ENCODE data around the gene TMEM201. TPM values are rescaled to one million over a fixed set of nuclear protein-coding genes. Genes with fewer than 3 reads are reported as not detected.

TMEM201 gene
- total RNA-seq, 1 experiment from 2014 or later: 49.0 TPM

DNA sequence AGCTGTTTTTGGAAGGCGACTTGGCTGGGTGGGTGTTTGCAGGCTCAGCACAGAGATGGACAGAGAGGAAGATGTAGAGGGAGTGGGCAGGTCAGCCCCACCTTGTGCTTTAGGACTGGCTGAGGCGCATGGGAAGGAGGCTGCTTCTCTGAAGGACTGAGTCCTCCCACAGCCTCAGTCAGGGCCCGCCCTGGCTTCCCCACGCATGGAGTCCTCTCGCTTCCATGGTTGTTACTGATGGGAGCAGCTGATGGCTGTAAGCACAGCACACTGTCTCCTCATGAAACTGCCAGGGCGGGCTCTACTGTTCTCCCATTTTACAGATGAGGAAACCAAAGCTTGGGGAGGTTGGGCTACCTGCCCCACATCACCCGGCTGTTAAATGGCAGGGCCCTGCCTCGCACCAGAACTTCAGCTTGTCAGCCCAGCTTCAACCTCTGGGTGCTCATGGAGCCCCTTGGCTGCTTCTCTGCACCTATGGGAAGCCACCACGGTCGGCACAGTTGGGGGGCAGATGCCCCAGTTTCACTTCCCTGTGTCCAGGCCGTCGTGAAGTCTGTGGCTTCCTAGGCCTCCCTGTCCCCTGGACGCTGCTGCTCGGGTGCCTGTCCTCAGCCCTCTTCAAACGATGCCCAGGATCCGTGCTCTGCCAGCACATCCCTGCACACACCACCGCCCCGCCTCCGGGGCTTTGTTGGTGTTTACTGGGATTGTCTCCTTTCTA lies 2.4 kb downstream of the TMEM201 start:
- no peak for DNase-seq (ENCODE audit: low spot score)
- intact Hi-C loops (cut with micrococcal nuclease; ENCODE audit: unreplicated experiment): no loop called here
- ChIA-PET CTCF (no interaction called here), POLR2A (ENCODE audit: low non-redundant PET) (no interaction called here)
- Histone ChIP-seq H3K27me3 (replicated peaks; ENCODE audit: insufficient read depth, low read depth, low read length, poor library complexity) (no peaks in the 10 kb centered on the region), H3K27ac (ENCODE audit: low read depth, low read length, poor library complexity, severe bottlenecking) (peak overlapping the region; percentile 72), H3K4me1 (ENCODE audit: insufficient read depth, low read length, poor library complexity, severe bottlenecking) (peaks cover 51% of the 10 kb centered on the region), H3K4me3 (ENCODE audit: low read depth, low read length, poor library complexity, severe bottlenecking) (peak overlapping the region; percentile 91), H3K9me3 (ENCODE audit: low read depth, low read length, poor library complexity, severe bottlenecking) (no peaks in the 10 kb centered on the region), H3K36me3 (ENCODE audit: insufficient read depth, low read length, poor library complexity, severe bottlenecking) (no peaks in the 10 kb centered on the region)
- no peak for TF ChIP-seq EZH2 (IDR thresholded peaks at IDR 0.05; ENCODE audit: borderline replicate concordance, low read depth, low read length, poor library complexity, severe bottlenecking)
- TF ChIP-seq, protein P1, sequence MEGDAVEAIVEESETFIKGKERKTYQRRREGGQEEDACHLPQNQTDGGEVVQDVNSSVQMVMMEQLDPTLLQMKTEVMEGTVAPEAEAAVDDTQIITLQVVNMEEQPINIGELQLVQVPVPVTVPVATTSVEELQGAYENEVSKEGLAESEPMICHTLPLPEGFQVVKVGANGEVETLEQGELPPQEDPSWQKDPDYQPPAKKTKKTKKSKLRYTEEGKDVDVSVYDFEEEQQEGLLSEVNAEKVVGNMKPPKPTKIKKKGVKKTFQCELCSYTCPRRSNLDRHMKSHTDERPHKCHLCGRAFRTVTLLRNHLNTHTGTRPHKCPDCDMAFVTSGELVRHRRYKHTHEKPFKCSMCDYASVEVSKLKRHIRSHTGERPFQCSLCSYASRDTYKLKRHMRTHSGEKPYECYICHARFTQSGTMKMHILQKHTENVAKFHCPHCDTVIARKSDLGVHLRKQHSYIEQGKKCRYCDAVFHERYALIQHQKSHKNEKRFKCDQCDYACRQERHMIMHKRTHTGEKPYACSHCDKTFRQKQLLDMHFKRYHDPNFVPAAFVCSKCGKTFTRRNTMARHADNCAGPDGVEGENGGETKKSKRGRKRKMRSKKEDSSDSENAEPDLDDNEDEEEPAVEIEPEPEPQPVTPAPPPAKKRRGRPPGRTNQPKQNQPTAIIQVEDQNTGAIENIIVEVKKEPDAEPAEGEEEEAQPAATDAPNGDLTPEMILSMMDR (conservative IDR thresholded peaks at IDR 0.05; ENCODE audit: low read depth, low read length): no peak
- no TSS peak for BruUV-seq (replicated peaks)

DNA sequence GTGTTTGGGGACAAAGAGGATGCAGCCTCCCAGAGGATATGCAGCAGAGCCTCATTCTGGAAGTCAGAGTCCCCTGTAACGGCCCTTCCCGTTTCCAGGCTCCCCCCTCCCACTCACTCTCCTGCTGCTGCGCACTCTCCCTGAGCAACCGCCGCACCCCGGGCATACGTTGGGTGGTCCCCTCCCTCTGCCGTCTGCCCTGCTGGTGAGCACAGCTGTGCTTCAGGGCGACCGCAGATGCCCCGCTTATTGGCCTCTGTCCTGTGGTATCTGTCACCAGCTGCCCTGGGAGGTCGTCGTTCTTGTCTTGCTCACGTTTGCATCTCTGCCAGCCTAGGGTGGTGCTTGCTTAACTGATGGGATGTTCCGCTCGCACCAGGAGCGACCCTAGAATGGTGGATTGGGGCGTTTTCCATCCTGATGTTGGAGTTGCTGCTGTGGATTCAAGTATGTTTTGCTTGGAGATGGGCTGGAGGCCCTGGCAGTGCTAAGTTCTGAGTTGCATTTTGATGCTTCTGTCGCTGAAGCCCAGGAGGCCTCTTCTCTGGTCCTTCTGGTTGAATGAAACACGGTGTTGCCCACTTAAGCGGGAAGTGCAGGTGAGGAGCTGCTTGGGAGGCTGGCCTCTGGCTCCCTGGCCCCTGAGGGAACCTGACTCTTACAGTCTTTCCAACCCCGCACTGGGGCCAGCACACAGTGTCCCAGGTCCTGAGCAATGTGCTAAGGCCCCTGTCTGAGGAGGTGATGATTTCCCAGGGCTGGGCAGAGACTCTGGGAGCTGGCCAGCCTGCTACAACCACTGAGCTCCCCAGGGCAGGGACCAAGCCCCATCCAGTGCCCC lies 3.2 kb downstream of the TMEM201 start:
- intact Hi-C loops (cut with micrococcal nuclease; ENCODE audit: unreplicated experiment): no loop called here
- BruUV-seq (replicated peaks): no TSS peak
- Histone ChIP-seq H3K9me3 (ENCODE audit: low read depth, low read length, poor library complexity, severe bottlenecking) (no peaks in the 10 kb centered on the region), H3K4me3 (ENCODE audit: low read depth, low read length, poor library complexity, severe bottlenecking) (no peak overlapping the region), H3K27me3 (replicated peaks; ENCODE audit: insufficient read depth, low read depth, low read length, poor library complexity) (no peaks in the 10 kb centered on the region), H3K36me3 (ENCODE audit: insufficient read depth, low read length, poor library complexity, severe bottlenecking) (peaks cover 2% of the 10 kb centered on the region), H3K4me1 (ENCODE audit: insufficient read depth, low read length, poor library complexity, severe bottlenecking) (peaks cover 53% of the 10 kb centered on the region), H3K27ac (ENCODE audit: low read depth, low read length, poor library complexity, severe bottlenecking) (peak overlapping the region; percentile 72)
- no peak for TF ChIP-seq EZH2 (IDR thresholded peaks at IDR 0.05; ENCODE audit: borderline replicate concordance, low read depth, low read length, poor library complexity, severe bottlenecking)
- TF ChIP-seq, protein P1 (conservative IDR thresholded peaks at IDR 0.05; ENCODE audit: low read depth, low read length): no peak
- CTCF ChIA-PET: no interaction called here
- no peak for DNase-seq (ENCODE audit: low spot score)
- POLR2A ChIA-PET (ENCODE audit: low non-redundant PET): interaction anchor here (0.6 kb wide), 1 partner anchor 355 kb away, joined by 6 read pairs; no protein-coding TSS in a partner anchor

DNA sequence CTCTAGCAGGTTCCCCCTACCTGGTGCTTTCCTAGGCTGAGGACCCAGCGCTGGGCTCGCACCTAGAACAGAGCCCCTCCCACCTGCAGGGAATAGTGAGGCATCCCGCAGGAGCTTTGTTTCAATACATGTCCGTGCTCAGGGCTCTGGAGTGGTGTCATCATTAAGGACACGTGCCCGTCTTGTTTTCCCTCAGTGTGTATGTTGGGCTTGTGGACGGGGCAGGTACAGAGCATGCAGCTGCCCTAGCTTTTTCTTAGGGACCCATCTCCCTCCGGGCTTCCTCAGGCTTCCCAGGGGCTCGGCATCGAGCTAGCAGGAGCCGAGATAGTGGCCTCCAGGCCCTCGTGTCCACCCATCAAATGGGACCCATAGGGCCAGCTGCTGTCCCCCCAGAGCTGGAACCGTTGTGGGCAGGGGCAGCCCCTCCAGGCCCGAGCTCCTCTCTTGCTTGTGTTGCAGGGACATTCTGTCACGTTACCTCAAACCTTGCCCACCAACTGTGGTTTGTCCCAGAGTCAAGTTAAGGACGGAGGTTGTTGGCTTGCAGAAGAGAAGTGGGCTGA lies 3.9 kb downstream of the TMEM201 start:
- H3K36me3 ChIP-seq (ENCODE audit: insufficient read depth, low read length, poor library complexity, severe bottlenecking): peaks cover 8% of the 10 kb centered on the region
- H3K27me3 ChIP-seq (replicated peaks; ENCODE audit: insufficient read depth, low read depth, low read length, poor library complexity): no peaks in the 10 kb centered on the region
- no TSS peak for BruUV-seq (replicated peaks)
- H3K27ac ChIP-seq (ENCODE audit: low read depth, low read length, poor library complexity, severe bottlenecking): peak overlapping the region; percentile 72
- ChIA-PET CTCF (no interaction called here), POLR2A (ENCODE audit: low non-redundant PET) (interaction anchor here (0.6 to 0.7 kb wide), 2 partner anchors 38 to 355 kb away, joined by 3 to 6 read pairs; no protein-coding TSS in a partner anchor)
- H3K4me1 ChIP-seq (ENCODE audit: insufficient read depth, low read length, poor library complexity, severe bottlenecking): peaks cover 53% of the 10 kb centered on the region
- no peak for DNase-seq (ENCODE audit: low spot score)
- TF ChIP-seq EZH2 (IDR thresholded peaks at IDR 0.05; ENCODE audit: borderline replicate concordance, low read depth, low read length, poor library complexity, severe bottlenecking): no peak
- TF ChIP-seq, protein P1 (conservative IDR thresholded peaks at IDR 0.05; ENCODE audit: low read depth, low read length): no peak
- H3K9me3 ChIP-seq (ENCODE audit: low read depth, low read length, poor library complexity, severe bottlenecking): no peaks in the 10 kb centered on the region
- H3K4me3 ChIP-seq (ENCODE audit: low read depth, low read length, poor library complexity, severe bottlenecking): no peak overlapping the region
- intact Hi-C loops (cut with micrococcal nuclease; ENCODE audit: unreplicated experiment): no loop called here

Measured in A673 (cell line).